A549 (cell line): ENCODE measurements around the gene TVP23A. TPM values are rescaled to one million over a fixed set of nuclear protein-coding genes. Genes with fewer than 3 reads are reported as not detected.

Experiments
- ATAC-seq, 2 experiments: fragments of 200-7000 bp in 1 of 2; fragments of >200 bp in 1 of 2; cut with Nextera tagmentation in 1 of 2; cut with Tn5 transposase in 1 of 2; 3 replicates each; pipeline versions ENCODE4 v1.8.0 to v1.9.1; 2018 to 2020; ENCODE audit warnings: mild to moderate bottlenecking in 1 of 2, moderate library complexity in 1 of 2
- CTCF ChIA-PET: fragments of 300-600 bp; sonication (Branson Sonifier 250); formaldehyde crosslinking; extraction: SDS; loops from one replicate; lab custom pipeline; 2021; ENCODE audit warnings: antibody characterized with exemption, inconsistent platforms; lab: Yijun Ruan, JAX
- POLR2A ChIA-PET: fragments of 350-600 bp; formaldehyde crosslinking; extraction: SDS; loops from one replicate; lab custom pipeline; 2021; ENCODE audit warnings: antibody characterized with exemption, inconsistent platforms; lab: Yijun Ruan, JAX
- DNase-seq, 2 experiments: peaks; one replicate each; pipeline versions ENCODE4 v3.0.0 to v3.0.0-alpha.2; 2011 to 2016; ENCODE audit warnings: low read depth in 1 of 2, low spot score in 1 of 2
- FAIRE-seq: peaks from 2 replicates; lab custom pipeline; 2011; peaks lifted over from hg19 to GRCh38; lab: Jason Lieb, UNC
- H3K27ac ChIP-seq, 2 experiments: fragments of >200 bp; sonication (Bioruptor Twin); formaldehyde crosslinking; 3 replicates each; pipeline ENCODE4 v1.5.1; 2016 to 2017
- H3K4me1 ChIP-seq: fragments of >200 bp; sonication (Bioruptor Twin); formaldehyde crosslinking; 3 replicates; pipeline ENCODE4 v1.6.1; 2016
- H3K4me2 ChIP-seq: fragments of >200 bp; sonication (Bioruptor Twin); formaldehyde crosslinking; 3 replicates; pipeline ENCODE4 v1.6.1; 2016
- H3K4me3 ChIP-seq: fragments of >200 bp; sonication (Bioruptor Twin); formaldehyde crosslinking; 3 replicates; pipeline ENCODE4 v1.5.1; 2016
- H3K9me3 ChIP-seq: fragments of >200 bp; sonication (Bioruptor Twin); formaldehyde crosslinking; 3 replicates; pipeline ENCODE4 v1.6.1; 2016
- CBX2 ChIP-seq: fragments of 200-600 bp; sonication (generic); IDR thresholded peaks from 2 replicates; pipeline ENCODE4 v1.6.1; 2016; ENCODE audit warnings: low read depth, mild to moderate bottlenecking, borderline replicate concordance
- FOSL2 ChIP-seq, 2 experiments: fragments of 450-650 bp in 1 of 2; fragments of >200 bp in 1 of 2; sonication (Bioruptor Twin) in 1 of 2; formaldehyde crosslinking; IDR thresholded peaks; 2 replicates each; pipeline versions ENCODE4 v1.5.0 to v1.6.1; 2016 to 2020; ENCODE audit warnings: mild to moderate bottlenecking in 1 of 2, moderate library complexity in 1 of 2
- KDM1A ChIP-seq: fragments of 200-600 bp; sonication (generic); IDR thresholded peaks from 2 replicates; pipeline ENCODE4 v1.6.1; 2016; ENCODE audit warnings: low read depth, mild to moderate bottlenecking
- KDM5A ChIP-seq: fragments of 200-600 bp; sonication (generic); IDR thresholded peaks from 2 replicates; pipeline ENCODE4 v1.6.1; 2016; ENCODE audit warnings: antibody characterized with exemption, mild to moderate bottlenecking
- MYC ChIP-seq: IDR thresholded peaks from 2 replicates; pipeline ENCODE4 v1.6.1; 2012; ENCODE audit warnings: mild to moderate bottlenecking, inconsistent platforms, low read length, improper control_type of control experiment, borderline replicate concordance
- NPAS2 ChIP-seq: fragments of 250-450 bp; sonication (Bioruptor Pico); IDR thresholded peaks from 2 replicates; pipeline ENCODE4 v1.8.0; 2022; ENCODE audit warnings: mild to moderate bottlenecking, moderate library complexity, borderline replicate concordance
- RAD21 ChIP-seq, 2 experiments: fragments of >200 bp in 1 of 2; sonication (Bioruptor Twin) in 1 of 2; formaldehyde crosslinking in 1 of 2; IDR thresholded peaks in 1 of 2; conservative IDR thresholded peaks in 1 of 2; 2 replicates in 1 of 2; 3 replicates in 1 of 2; pipeline ENCODE4 v1.6.1; 2012 to 2018; ENCODE audit warnings: inconsistent platforms in 1 of 2
- RNF2 ChIP-seq: fragments of 200-600 bp; sonication (generic); IDR thresholded peaks from 2 replicates; pipeline ENCODE4 v1.6.1; 2016; ENCODE audit warnings: low read depth, mild to moderate bottlenecking, antibody characterized with exemption, moderate library complexity, borderline replicate concordance
- SMC3 ChIP-seq: fragments of >200 bp; sonication (Bioruptor Twin); formaldehyde crosslinking; IDR thresholded peaks from 3 replicates; pipeline ENCODE4 v1.6.1; 2018; ENCODE audit warnings: inconsistent platforms
- SREBF2 ChIP-seq: fragments of 450-650 bp; IDR thresholded peaks from 2 replicates; pipeline ENCODE4 v1.6.1; 2014; ENCODE audit warnings: mild to moderate bottlenecking, moderate library complexity
- TFCP2L1 ChIP-seq: fragments of 250-450 bp; sonication (Bioruptor Pico); IDR thresholded peaks from 2 replicates; pipeline ENCODE4 v1.5.0; 2021; ENCODE audit warnings: mild to moderate bottlenecking
- TP53 ChIP-seq: fragments of 250-450 bp; sonication (Bioruptor Pico); IDR thresholded peaks from 2 replicates; pipeline ENCODE4 v1.5.0; 2021; ENCODE audit warnings: mild to moderate bottlenecking, moderate library complexity
- ZFP36 ChIP-seq: fragments of 450-650 bp; IDR thresholded peaks from 2 replicates; pipeline ENCODE4 v1.6.1; 2014; ENCODE audit warnings: borderline replicate concordance; ENCODE audit not compliant: partially characterized antibody
- WGBS: methylation state at CpG from one replicate; pipeline ENCODE4 v1.1.6; 2017; ENCODE audit errors: missing lambda C conversion rate; 5-methylcytosine and 5-hydroxymethylcytosine counted together
- polyA plus RNA-seq, 4 experiments: library from polyadenylated mRNA; depleted of rRNA in 3 of 4; stranded (reverse); fragments of >200 nt; fragmentation: RNase III in 1 of 4; extraction: RNeasy Plus Mini Kit Qiagen cat#74134 plus additional on column Dnase treatment in 1 of 4; gene quantifications; 2 replicates in 3 of 4; 3 replicates in 1 of 4; pipeline ENCODE4 v1.2.3, GENCODE V29; 2011 to 2017
- TF ChIP-seq, protein P1 (sequence below): fragments of 250-450 bp; sonication (Bioruptor Pico); IDR thresholded peaks from 2 replicates; pipeline ENCODE4 v1.5.0; 2021; ENCODE audit warnings: mild to moderate bottlenecking, moderate library complexity, borderline replicate concordance
- TF ChIP-seq, protein P2 (sequence below): IDR thresholded peaks from 2 replicates; pipeline ENCODE4 v1.6.1; 2012
- TF ChIP-seq, protein P3 (sequence below): fragments of >200 bp; sonication (Bioruptor Twin); formaldehyde crosslinking; IDR thresholded peaks from 3 replicates; pipeline ENCODE4 v1.5.1; 2016

The TVP23A gene
- polyA plus RNA-seq, 2 of the 4 experiments (the other 2 are of a cell fraction), result 0.03 TPM; not detected in 1

DNA sequence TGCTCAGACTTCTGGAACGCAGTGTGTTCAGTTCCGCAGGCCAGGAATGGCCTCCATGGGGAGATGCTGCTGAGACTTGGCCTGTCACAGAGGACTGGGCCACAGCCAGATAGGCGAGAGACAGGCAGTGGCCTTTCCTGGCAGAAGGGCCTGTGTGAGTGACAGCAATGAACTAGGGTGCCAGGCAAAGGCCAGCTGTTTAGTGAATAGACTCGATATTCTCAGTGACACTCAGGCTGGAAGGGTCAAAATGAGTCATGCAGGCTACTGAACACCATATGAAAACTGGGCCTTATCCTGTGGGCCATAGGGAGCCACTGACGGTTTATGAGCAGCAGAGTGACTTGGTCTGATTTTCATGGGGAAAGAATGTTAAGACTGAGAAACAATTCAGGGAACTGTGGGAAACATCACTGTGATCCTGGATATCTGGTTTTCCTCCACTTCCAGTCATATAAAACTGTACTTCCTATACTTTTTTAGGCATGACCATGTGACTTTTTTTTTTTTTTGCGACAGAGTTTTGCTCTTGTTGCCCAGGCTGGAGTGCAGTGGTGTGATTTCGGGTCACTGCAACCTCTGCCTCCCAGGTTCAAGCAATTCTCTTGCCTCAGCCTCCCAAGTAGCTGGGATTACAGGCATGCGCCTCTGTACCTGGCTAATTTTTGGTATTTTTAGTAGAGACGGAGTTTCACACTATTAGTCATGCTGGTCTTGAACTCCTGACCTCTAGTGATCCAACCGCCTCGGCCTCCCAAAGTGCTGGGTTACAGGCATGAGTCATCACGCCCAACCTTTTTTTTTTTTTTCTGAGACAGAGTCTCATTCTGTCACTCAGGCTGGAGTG lies 80.1 kb downstream of the TVP23A start (continued):
- TF ChIP-seq, protein P1, sequence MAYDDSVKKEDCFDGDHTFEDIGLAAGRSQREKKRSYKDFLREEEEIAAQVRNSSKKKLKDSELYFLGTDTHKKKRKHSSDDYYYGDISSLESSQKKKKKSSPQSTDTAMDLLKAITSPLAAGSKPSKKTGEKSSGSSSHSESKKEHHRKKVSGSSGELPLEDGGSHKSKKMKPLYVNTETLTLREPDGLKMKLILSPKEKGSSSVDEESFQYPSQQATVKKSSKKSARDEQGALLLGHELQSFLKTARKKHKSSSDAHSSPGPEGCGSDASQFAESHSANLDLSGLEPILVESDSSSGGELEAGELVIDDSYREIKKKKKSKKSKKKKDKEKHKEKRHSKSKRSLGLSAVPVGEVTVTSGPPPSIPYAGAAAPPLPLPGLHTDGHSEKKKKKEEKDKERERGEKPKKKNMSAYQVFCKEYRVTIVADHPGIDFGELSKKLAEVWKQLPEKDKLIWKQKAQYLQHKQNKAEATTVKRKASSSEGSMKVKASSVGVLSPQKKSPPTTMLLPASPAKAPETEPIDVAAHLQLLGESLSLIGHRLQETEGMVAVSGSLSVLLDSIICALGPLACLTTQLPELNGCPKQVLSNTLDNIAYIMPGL (CRISPR knock-in tag), result no peak
- TF ChIP-seq ZFP36 (peak; percentile 70), FOSL2 (IDR thresholded peaks at IDR 0.05) (peak; percentile 64), FOSL2 (CRISPR knock-in tag; IDR thresholded peaks at IDR 0.05) (peak; percentile 95)
- TF ChIP-seq, protein P2, sequence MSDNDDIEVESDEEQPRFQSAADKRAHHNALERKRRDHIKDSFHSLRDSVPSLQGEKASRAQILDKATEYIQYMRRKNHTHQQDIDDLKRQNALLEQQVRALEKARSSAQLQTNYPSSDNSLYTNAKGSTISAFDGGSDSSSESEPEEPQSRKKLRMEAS, result no peak; the same call in 1 of the 2 replicates
- TF ChIP-seq, all 56 proteins: peak for 3

DNA sequence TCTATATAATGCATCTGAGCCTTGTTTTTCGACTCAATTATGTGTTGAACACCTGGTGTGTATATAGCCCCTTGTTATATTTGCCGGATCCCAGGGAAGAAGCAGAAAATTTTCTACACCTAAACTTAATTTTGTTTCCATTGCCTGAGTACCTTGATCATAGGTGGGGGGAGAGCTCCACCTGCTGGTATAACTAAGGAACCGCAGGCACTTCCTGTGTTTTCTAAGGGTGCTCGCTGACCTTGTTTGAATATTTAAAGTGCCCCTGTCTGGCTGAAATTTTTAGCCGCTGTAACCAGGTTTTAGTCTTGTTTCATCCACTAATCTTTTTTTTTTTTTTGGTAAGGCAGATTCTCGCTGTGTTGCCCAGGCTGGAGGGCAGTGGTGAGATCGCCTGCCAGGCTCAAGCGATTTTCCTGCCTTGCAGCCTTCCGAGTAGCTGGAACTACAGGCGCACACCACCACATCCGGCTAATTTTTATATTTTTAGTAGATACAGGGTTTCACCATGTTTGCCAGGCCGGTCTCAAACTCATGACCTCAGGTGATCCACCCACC lies 81.4 kb downstream of the TVP23A start:
- FAIRE-seq, result no peak
- H3K4me3 ChIP-seq, result no peak overlapping the region
- peak; percentile 65 to 81; a peak in 5 of 6 replicates for ATAC-seq
- H3K4me1 ChIP-seq, result peaks cover 26% of the 10 kb centered on the region
- H3K27ac ChIP-seq, result peak overlapping the region; percentile 44 to 66; a peak in 4 of 6 replicates
- TF ChIP-seq ZFP36, result no peak
- TF ChIP-seq KDM5A, result no peak
- no peak for TF ChIP-seq CBX2
- TF ChIP-seq TFCP2L1 (CRISPR knock-in tag), result no peak
- TF ChIP-seq, protein P3, sequence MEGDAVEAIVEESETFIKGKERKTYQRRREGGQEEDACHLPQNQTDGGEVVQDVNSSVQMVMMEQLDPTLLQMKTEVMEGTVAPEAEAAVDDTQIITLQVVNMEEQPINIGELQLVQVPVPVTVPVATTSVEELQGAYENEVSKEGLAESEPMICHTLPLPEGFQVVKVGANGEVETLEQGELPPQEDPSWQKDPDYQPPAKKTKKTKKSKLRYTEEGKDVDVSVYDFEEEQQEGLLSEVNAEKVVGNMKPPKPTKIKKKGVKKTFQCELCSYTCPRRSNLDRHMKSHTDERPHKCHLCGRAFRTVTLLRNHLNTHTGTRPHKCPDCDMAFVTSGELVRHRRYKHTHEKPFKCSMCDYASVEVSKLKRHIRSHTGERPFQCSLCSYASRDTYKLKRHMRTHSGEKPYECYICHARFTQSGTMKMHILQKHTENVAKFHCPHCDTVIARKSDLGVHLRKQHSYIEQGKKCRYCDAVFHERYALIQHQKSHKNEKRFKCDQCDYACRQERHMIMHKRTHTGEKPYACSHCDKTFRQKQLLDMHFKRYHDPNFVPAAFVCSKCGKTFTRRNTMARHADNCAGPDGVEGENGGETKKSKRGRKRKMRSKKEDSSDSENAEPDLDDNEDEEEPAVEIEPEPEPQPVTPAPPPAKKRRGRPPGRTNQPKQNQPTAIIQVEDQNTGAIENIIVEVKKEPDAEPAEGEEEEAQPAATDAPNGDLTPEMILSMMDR, result peak; percentile 94
- no peak for TF ChIP-seq RNF2
- TF ChIP-seq, protein P2, result no peak
- TF ChIP-seq MYC, result no peak
- TF ChIP-seq KDM1A, result no peak
- no peak for TF ChIP-seq NPAS2 (CRISPR knock-in tag)
- no peak for TF ChIP-seq TP53
- peak; percentile 87 for TF ChIP-seq SMC3
- TF ChIP-seq RAD21 (conservative IDR thresholded peaks at IDR 0.05 in 1 of 2, IDR thresholded peaks at IDR 0.05 in 1 of 2), result peak; percentile 95 to 96
- no peak for TF ChIP-seq SREBF2
- peak overlapping the region; percentile 47 for H3K4me2 ChIP-seq
- 29% methylated on average over 12 of the region's 12 CpGs for WGBS
- peaks cover 3% of the 10 kb centered on the region; the same call in 1 of the 3 replicates for H3K9me3 ChIP-seq
- peak; percentile 65 to 70 for DNase-seq
- ChIA-PET POLR2A (interaction anchor here (0.7 kb wide), 1 partner anchor 182 kb away, joined by 4 read pairs; no protein-coding TSS in a partner anchor), CTCF (interaction anchor here (0.6 to 7.4 kb wide), 41 partner anchors 9 to 1576 kb away, joined by 3 to 198 read pairs (median 4); partner anchors contain the start of gene EMP2)
